Astrocyte (in vitro differentiated cells and primary cell): ENCODE results near the gene RAD51B.

ENCODE experiments used
- EZH2 ChIP-seq: IDR thresholded peaks from 2 replicates; pipeline ENCODE4 v1.6.1; 2012; ENCODE audit warnings: mild to moderate bottlenecking, low read length, inconsistent platforms; ENCODE audit not compliant: insufficient read depth
- TF ChIP-seq, protein P1 (sequence below): IDR thresholded peaks from 2 replicates; pipeline ENCODE4 v1.5.1; 2011; ENCODE audit warnings: low read depth, mild to moderate bottlenecking, inconsistent platforms, low read length, moderate library complexity; ENCODE audit not compliant: insufficient read depth

DNA sequence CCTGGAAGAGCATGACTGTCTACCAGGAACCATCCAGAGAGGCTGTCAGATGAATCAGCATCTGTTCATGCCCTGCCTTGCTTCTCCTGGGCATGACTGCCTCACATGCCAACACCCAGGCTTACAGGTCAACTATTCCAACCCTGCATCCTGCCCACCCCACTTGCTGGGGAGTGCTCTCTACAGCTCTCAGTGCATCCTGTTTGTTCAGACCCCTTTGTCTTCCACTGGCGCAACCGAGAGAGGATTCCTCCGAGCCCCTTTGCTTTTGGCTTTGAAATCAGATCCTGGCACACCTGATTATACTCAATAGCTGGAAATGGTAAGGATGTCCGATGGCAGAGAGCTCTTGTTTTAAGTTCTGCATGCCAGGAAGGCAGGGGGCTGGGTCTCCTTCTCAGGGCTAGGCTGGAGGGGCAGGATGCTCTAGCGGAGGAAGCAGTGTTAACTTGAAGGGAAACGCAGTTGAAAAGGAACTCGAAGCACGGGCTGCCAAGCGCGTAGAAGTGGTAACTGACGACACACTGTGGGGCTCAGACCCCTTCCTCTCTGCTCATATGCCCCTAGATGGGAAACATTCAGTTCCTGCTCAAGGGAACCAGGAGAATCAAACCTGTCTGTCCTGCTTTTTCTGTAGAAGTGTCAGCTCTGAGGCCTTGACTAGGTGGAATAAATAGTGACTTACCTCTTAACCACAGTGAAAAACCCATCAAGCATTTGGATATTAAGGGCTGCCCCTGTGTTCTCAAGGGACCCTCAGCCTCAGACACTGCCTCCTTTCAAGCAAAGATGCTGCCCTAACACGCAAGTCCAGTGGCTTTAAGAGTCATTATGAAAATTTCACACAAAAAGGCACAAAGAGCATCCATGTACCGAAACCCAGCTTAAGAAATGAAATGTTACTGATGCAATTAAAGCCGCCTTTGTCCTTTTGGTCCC lies 675.8 kb downstream of the RAD51B start:
- TF ChIP-seq, protein P1, sequence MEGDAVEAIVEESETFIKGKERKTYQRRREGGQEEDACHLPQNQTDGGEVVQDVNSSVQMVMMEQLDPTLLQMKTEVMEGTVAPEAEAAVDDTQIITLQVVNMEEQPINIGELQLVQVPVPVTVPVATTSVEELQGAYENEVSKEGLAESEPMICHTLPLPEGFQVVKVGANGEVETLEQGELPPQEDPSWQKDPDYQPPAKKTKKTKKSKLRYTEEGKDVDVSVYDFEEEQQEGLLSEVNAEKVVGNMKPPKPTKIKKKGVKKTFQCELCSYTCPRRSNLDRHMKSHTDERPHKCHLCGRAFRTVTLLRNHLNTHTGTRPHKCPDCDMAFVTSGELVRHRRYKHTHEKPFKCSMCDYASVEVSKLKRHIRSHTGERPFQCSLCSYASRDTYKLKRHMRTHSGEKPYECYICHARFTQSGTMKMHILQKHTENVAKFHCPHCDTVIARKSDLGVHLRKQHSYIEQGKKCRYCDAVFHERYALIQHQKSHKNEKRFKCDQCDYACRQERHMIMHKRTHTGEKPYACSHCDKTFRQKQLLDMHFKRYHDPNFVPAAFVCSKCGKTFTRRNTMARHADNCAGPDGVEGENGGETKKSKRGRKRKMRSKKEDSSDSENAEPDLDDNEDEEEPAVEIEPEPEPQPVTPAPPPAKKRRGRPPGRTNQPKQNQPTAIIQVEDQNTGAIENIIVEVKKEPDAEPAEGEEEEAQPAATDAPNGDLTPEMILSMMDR, result no peak
- no peak for TF ChIP-seq EZH2
